ENCODE data around the gene DMKN.

Gene DMKN

GRCh38 chr19:35524181-35524837 lies 10.9 kb upstream of the DMKN start:
- no peak for DNase-seq (ENCODE audit: low read depth in 3 of 3)

GRCh38 chr19:35522745-35523327 lies 9.4 kb upstream of the DMKN start:
- no peak for DNase-seq (ENCODE audit: low read depth in 3 of 3)

DNA sequence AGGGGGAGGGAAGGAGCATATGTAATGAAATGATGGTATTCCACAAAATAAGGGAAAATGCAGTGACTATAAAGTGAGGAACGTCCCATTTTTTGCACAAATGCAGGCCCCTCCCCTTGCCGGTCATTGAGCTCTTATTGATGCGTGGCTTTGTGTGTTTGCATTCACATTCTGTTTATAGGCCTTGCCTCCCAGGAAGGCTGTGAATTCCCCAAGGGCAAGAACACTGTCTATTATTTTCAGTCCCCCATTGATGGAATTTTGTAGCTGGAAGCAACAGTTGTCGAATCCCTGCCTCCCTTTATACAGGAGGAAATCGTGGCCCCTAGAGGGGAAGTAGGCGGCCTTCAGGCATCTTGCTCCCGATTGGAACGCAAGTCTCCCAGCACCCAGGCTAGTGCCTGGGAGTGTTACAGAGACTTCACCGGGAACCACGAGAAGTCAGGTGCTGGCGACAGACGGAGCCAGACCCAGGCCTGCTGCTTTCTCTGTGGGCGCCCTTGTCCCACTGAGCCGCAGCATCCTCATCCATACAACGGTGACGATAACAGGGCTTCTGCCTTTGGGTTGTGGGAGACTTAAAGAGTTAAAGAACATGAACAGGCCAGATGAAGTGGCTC lies 7.8 kb upstream of the DMKN start:
- DNase-seq (ENCODE audit: low read depth in 3 of 3): no peak

DNA sequence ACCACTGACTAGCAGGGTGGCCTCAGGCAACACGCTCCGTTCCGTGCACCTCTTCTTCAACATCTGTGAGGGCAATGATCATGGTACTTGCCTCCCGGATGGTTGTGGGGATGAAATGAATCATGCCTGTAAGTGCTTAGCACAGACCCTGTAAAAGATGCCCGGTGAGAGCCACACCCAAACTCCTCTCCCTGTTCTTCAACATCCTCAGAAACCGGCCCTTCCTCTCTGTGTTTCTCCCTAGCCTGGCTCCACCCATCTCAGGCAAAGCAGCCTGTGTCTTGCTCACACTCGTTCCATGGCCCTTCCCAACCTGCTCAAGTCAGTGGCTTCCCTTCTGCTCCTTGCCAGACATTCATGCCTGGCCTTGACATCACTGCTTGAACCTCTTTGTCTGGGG lies 5.8 kb upstream of the DMKN start:
- DNase-seq (ENCODE audit: low read depth in 3 of 3): no peak

DNA sequence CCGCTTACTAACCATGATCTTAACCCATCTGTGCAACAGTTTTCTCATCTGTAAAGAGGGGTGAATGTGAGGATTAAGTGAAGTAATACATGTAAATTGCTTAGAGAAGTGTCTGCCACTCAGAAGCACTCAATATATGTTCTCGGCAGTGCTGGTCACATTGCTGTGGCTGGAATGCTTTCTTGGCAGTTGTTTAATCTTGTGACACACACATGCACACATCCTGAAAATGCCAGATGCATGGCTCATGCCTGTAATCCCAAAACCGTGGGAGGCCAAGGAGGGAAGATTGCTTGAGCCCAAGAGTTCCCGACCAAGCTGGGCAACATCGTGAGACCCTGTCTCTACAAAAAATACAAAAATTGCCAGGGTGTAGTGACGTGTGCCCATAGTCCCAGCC lies 4.9 kb upstream of the DMKN start:
- no peak for DNase-seq (ENCODE audit: low read depth in 3 of 3)

DNA sequence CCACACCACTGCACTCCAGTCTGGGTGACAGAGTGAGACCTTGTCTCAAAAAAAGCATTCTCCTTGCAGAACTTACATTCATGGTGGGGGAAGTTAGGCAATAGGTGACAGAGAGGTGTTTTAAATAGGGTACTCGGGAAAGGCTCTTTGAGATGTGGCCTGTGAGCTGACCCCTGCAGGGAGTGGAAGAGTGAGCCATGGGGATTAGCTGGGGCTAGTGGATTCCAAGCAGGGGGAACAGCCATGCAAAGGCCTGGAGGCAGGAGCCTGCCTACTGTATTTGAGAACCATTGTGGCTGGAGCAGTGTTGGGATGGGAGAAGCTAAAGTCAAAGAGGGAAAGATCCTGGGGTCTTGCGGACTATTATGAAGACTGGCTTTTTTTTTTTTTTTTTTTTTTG lies 3.9 kb upstream of the DMKN start:
- no peak for DNase-seq (ENCODE audit: low read depth in 3 of 3)

GRCh38 chr19:35516310-35516709 lies 2.9 kb upstream of the DMKN start:
- no peak for DNase-seq (ENCODE audit: low read depth in 3 of 3)

- no peak for DNase-seq (ENCODE audit: low read depth in 3 of 3)
Measured at GRCh38 chr19:35514282-35514809, 897 bp upstream of the DMKN start.

- no peak for DNase-seq (ENCODE audit: low read depth in 3 of 3)
Measured at GRCh38 chr19:35512831-35513627, 420 bp downstream of the DMKN start.

DNA sequence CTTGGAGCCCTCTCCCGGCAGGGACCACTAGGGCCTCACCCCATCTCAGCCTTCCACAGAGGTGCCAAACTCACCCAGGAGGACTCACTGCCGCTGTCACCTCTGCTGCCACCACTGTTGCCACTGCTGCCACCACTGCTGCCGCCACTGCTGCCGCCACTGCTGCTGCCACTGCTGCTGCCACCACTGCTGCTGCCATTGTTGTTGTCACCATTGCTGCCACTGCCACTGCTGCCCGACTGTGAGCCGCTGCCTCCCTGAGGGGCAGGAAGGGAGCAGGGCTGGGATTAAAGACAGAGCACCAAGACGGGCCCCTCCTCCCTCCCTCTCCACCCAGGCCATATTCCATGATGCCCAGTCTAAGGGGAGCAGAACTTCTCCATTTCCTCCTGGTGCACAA lies 2.1 kb downstream of the DMKN start:
- no peak for DNase-seq (ENCODE audit: low read depth in 3 of 3)

- DNase-seq (ENCODE audit: low read depth in 3 of 3): no peak
Measured at GRCh38 chr19:35510626-35510964, 2.9 kb downstream of the DMKN start.

- DNase-seq (ENCODE audit: low read depth in 3 of 3): peak; percentile 41 to 76 (median 54)
Measured at GRCh38 chr19:35509861-35510625, 3.4 kb downstream of the DMKN start.

GRCh38 chr19:35509018-35509652 lies 4.3 kb downstream of the DMKN start:
- DNase-seq (ENCODE audit: low read depth in 3 of 3): peak in 1 of 3 experiments; percentile 43

- DNase-seq (ENCODE audit: low read depth in 3 of 3): no peak
Measured at GRCh38 chr19:35508129-35508528, 5.3 kb downstream of the DMKN start.

GRCh38 chr19:35507561-35507960 lies 5.9 kb downstream of the DMKN start:
- no peak for DNase-seq (ENCODE audit: low read depth in 3 of 3)

DNA sequence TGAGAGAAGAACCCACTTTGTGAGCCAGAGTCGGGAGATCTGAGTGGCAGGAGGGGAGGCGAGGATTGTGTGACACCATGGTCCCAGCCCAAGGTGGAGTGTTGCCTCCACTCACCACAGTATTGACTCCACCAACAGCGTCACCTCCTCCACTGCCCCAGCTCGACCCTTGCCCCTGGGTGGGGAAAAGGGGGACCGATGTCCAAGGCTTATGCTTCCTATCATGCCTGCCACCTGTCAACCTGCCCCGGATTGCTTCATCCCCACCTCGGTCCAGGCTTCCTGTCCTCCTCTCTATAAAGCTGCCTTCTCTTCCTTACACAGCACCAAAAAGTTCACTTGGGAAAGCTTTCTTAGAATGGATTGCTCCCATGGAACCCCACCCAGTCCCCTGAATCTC lies 7.4 kb downstream of the DMKN start:
- DNase-seq (ENCODE audit: low read depth in 3 of 3): no peak

DNA sequence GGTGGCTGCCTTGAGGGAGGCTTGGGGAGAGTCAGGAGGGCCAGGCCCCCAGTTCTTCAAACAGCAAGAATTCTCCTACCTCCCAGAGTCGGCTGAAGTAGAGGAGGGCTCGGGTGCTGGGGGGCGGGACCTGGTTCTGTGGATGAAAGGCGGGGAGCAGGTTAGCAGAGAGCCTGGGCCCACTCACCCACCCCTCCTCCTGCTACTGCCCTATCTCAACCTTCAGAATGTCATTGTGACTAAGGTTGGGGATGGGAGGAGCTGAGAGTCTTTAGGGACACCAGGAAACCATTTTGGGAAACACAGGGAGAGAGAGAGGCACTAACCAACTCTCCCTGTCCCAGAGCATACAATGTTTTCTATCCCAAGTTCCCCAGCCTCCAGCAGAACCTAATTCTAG lies 10.7 kb downstream of the DMKN start:
- DNase-seq (ENCODE audit: low read depth in 3 of 3): no peak

- no peak for DNase-seq (ENCODE audit: low read depth in 3 of 3)
Measured at GRCh38 chr19:35501684-35502083, 11.8 kb downstream of the DMKN start.

- no peak for DNase-seq (ENCODE audit: low read depth in 3 of 3)
Measured at GRCh38 chr19:35500611-35501010, 12.8 kb downstream of the DMKN start.

GRCh38 chr19:35498984-35499527 lies 14.4 kb downstream of the DMKN start:
- no peak for DNase-seq (ENCODE audit: low read depth in 3 of 3)

GRCh38 chr19:35498220-35498619 lies 15.2 kb downstream of the DMKN start:
- DNase-seq (ENCODE audit: low read depth in 3 of 3): no peak

Measured in stimulated activated CD4-positive, alpha-beta T cell treated with anti-CD3 and anti-CD28 coated beads, TNF-alpha, amount 100 ng/mL, for 24 hours (primary cell).